ENCODE measurements around the gene RAB31. TPM values are rescaled to one million over a fixed set of nuclear protein-coding genes. Genes with fewer than 3 reads are reported as not detected.
A peak's percentile ranks its signal among the peaks of the same experiment; 100 is the strongest.

RAB31 gene
- total RNA-seq, 4 donors from 2014 or later = 108 to 181 (median 136) TPM

DNA sequence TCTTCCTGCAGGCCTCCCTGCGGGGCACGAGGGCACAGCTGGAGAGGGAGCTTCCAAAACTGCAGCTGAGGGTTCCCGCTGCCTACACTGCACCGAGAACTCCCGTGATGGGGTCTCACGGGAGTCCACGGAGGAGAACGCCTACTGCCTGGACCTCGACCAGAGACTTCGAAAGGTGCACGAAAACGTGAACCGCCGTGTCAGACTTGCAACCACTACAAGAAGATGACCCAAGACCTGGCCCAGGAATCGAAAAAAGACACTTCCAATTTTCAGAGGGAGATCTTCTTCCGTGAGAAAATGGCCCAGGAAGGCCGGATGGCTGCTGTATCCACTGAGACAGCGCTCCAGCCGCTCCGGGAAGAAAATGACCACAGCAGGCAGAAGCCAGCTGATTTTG is 124.8 kb downstream of the RAB31 start:
- H3K4me1 ChIP-seq = peaks cover 0 to 62% (median 4%) of the 10 kb centered on the region in 3 donors
- H3K4me3 ChIP-seq = no peak overlapping the region
- 80 to 100% methylated on average over 1 to 3 of the region's 20 CpGs for WGBS, 2 donors (ENCODE audit: low coverage in 1 of 2)
- no peaks in the 10 kb centered on the region for H3K36me3 ChIP-seq
- TF ChIP-seq, protein P1, sequence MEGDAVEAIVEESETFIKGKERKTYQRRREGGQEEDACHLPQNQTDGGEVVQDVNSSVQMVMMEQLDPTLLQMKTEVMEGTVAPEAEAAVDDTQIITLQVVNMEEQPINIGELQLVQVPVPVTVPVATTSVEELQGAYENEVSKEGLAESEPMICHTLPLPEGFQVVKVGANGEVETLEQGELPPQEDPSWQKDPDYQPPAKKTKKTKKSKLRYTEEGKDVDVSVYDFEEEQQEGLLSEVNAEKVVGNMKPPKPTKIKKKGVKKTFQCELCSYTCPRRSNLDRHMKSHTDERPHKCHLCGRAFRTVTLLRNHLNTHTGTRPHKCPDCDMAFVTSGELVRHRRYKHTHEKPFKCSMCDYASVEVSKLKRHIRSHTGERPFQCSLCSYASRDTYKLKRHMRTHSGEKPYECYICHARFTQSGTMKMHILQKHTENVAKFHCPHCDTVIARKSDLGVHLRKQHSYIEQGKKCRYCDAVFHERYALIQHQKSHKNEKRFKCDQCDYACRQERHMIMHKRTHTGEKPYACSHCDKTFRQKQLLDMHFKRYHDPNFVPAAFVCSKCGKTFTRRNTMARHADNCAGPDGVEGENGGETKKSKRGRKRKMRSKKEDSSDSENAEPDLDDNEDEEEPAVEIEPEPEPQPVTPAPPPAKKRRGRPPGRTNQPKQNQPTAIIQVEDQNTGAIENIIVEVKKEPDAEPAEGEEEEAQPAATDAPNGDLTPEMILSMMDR (IDR thresholded peaks at IDR 0.05) = no peak
- TF ChIP-seq EP300 (IDR thresholded peaks at IDR 0.05) (no peak), POLR2AphosphoS5 (IDR thresholded peaks at IDR 0.05) (no peak), POLR2A (IDR thresholded peaks at IDR 0.05) (no peak)
- no peaks in the 10 kb centered on the region for H3K9me3 ChIP-seq
- ATAC-seq = no peak
- no peaks in the 10 kb centered on the region for H3K27me3 ChIP-seq
- H3K27ac ChIP-seq = no peak overlapping the region

GRCh38 chr18:9834551-9834950 is 126.5 kb downstream of the RAB31 start:
- no peaks in the 10 kb centered on the region for H3K36me3 ChIP-seq
- no peaks in the 10 kb centered on the region for H3K27me3 ChIP-seq
- H3K4me1 ChIP-seq = peaks cover 3 to 75% (median 8%) of the 10 kb centered on the region in 3 donors
- no peaks in the 10 kb centered on the region for H3K9me3 ChIP-seq
- H3K27ac ChIP-seq = peak overlapping the region in 3 of 4 donors; percentile 77 to 80 (median 79)
- H3K4me3 ChIP-seq = no peak overlapping the region
- WGBS, 2 donors (ENCODE audit: low coverage in 1 of 2) = 75 to 78% methylated on average over 2 of the region's 2 CpGs
- no peak for ATAC-seq
- TF ChIP-seq POLR2A (IDR thresholded peaks at IDR 0.05) = no peak

- Histone ChIP-seq H3K9me3 (no peaks in the 10 kb centered on the region), H3K36me3 (no peaks in the 10 kb centered on the region), H3K27me3 (no peaks in the 10 kb centered on the region), H3K4me3 (no peak overlapping the region), H3K4me1 (peaks cover 3 to 82% (median 8%) of the 10 kb centered on the region in 3 donors), H3K27ac (peak overlapping the region; percentile 54 to 80 (median 78))
- 58 to 78% methylated on average over 5 to 9 of the region's 11 CpGs for WGBS, 2 donors (ENCODE audit: low coverage in 1 of 2)
- TF ChIP-seq EP300 (IDR thresholded peaks at IDR 0.05) (no peak), POLR2A (IDR thresholded peaks at IDR 0.05) (no peak), POLR2AphosphoS5 (IDR thresholded peaks at IDR 0.05) (no peak)
- TF ChIP-seq, protein P1 (IDR thresholded peaks at IDR 0.05) = no peak
- no peak for ATAC-seq
These were observed 127.1 kb downstream of the RAB31 start for GRCh38 chr18:9835113-9835755.

- peak overlapping the region; percentile 54 to 80 (median 78) for H3K27ac ChIP-seq
- H3K36me3 ChIP-seq = no peaks in the 10 kb centered on the region
- no peak overlapping the region for H3K4me3 ChIP-seq
- TF ChIP-seq, protein P1 (IDR thresholded peaks at IDR 0.05) = peak in 1 of 4 experiments; percentile 21
- TF ChIP-seq EP300 (IDR thresholded peaks at IDR 0.05) = no peak
- TF ChIP-seq POLR2A (IDR thresholded peaks at IDR 0.05) = no peak
- peak; percentile 47 for TF ChIP-seq POLR2AphosphoS5 (IDR thresholded peaks at IDR 0.05)
- peaks cover 3 to 79% (median 8%) of the 10 kb centered on the region in 3 donors for H3K4me1 ChIP-seq
- WGBS, 2 donors (ENCODE audit: low coverage in 1 of 2) = 27 to 30% methylated on average over 10 of the region's 10 CpGs
- ATAC-seq = peak; percentile 20
- no peaks in the 10 kb centered on the region for H3K27me3 ChIP-seq
- H3K9me3 ChIP-seq = no peaks in the 10 kb centered on the region
These were observed 127.7 kb downstream of the RAB31 start for GRCh38 chr18:9835825-9836224.

GRCh38 chr18:9838144-9838877 is 130.2 kb downstream of the RAB31 start:
- no peak overlapping the region for H3K4me3 ChIP-seq
- no peaks in the 10 kb centered on the region for H3K27me3 ChIP-seq
- no peak for TF ChIP-seq EP300 (IDR thresholded peaks at IDR 0.05)
- TF ChIP-seq POLR2AphosphoS5 (IDR thresholded peaks at IDR 0.05) = no peak
- TF ChIP-seq, protein P1 (IDR thresholded peaks at IDR 0.05) = no peak
- TF ChIP-seq POLR2A (IDR thresholded peaks at IDR 0.05) = no peak
- H3K36me3 ChIP-seq = no peaks in the 10 kb centered on the region
- H3K4me1 ChIP-seq = peaks cover 7 to 87% (median 8%) of the 10 kb centered on the region in 3 donors
- ATAC-seq = no peak
- H3K27ac ChIP-seq = peak overlapping the region; percentile 34 to 80 (median 78)
- no peaks in the 10 kb centered on the region for H3K9me3 ChIP-seq
- 15 to 30% methylated on average over 3 to 10 of the region's 10 CpGs for WGBS, 2 donors (ENCODE audit: low coverage in 1 of 2)
